GM19035 (cell line): ENCODE measurements around the gene UGGT1.

Source experiments
- ATAC-seq: cut with Tn5 transposase; IDR thresholded peaks from one replicate; pipeline ENCODE4 v1.9.1; 2021; ENCODE audit not compliant: unreplicated experiment

Gene UGGT1

DNA sequence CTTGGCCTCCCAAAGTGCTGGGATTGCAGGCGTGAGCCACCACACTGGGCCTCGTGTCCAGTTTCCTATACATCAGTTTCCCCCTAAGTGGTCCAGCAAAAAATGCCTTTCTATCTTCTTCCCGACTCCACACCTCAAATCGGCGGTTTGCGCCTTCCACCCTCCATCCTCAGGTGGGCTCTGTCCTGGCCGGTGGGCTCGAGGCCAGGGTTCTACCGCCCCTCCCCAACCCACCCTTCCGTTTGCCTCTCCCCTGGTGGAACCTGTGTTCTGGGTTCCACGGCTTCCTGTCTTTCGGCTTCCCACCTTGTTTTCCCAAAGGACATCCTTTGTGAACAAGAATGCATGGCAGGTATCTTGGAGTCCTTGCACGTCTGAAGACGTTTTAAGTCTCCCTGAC is 123.3 kb downstream of the UGGT1 start:
- no peak for ATAC-seq

DNA sequence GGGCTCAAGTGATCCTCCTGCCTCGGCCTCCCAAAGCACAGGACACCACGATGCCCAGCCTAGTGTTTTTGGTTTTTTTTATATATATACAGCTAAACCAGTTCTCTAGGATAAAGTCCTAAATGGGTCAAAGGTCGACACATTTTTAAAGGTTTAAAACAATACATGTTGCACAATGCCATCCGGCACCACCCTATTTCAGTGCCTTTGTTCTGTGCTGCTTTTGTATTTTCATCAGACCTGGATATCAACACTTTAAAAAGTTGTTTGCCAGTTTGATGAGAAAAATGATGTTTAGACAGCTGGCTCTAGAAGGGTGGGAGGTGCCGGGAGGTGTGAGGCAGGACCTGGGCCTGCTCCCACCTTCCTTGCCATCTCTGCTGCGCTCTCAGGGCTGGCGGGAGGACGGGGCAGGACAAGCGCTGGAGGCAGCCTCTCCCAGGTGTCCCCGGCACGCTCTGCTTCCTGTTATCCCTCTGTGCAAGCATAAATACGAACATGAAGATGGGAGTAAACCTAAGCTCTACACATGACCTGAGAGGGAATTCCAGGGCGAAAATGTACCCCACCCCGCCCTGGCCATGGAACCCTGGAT is 124.0 kb downstream of the UGGT1 start:
- ATAC-seq = no peak

DNA sequence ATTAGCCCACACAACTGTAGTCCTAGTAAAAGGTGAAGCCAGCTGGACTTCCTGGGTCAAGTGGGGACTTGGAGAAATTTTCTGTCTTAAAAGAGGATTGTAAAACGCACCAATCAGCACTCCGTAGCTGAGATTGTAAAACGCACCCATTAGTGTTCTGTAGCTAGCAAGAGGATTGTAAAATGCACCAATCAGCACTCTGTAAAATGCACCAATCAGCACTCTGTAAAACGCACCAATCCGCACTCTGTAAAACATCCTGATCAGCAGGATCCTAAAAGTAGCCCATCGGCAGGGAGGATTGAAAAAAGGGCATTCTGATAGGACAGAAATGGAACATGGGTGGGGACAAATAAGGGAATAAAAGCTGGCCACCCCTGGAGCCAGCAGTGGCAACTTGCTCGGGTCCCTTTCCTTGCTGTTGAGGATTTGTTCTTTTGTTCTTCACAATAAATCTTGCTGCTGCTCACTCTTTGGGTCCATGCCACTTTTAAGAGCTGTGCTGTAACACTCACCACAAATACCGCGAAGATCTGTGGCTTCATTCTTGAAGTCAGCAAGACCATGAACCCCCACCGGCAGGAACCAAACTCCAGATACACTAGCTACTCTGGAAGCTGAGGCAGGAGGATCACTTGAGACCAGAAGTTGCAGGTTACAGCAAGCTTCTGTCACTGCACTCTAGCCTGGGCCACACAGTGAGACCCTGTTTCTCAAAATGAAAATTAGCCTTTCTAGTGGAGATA is 125.1 kb downstream of the UGGT1 start:
- ATAC-seq = no peak

DNA sequence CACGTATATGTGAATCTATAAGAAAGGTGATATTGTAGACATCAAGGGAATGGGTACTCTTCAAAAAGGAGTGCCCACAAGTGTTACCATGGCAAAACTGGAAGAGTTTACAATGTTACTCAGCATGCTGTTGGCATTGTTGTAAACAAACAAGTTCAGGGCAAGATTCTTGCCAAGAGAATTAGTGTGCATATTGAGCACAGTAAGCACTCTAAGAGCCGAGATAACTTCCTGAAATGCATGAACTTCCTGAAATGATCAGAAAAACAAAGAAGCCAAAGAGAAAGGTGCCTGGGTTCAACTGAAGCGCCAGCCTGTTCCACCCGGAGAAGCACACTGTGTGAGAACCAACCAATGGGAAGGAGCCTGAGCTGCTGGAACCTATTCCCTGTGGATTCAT is 126.7 kb downstream of the UGGT1 start:
- ATAC-seq = no peak

DNA sequence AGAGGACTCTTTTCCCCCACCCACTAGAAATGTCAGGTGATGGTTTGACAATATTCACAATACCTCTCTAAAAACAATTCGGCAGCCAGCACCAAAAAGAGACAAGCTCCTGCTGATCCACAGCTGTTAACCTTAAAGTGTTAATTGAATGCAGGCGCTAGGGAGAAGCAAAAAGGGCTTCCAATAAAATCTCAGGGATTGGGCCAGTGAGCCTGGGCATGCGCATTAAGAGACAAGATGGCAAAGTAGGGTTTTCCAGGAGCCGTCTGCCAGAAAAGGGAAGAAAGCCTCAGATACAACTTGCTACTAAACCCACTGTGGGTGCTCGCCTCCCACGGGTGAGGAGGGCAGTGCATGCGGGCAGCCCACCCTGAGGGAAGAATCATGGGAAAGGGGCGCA is 128.9 kb downstream of the UGGT1 start:
- no peak for ATAC-seq

DNA sequence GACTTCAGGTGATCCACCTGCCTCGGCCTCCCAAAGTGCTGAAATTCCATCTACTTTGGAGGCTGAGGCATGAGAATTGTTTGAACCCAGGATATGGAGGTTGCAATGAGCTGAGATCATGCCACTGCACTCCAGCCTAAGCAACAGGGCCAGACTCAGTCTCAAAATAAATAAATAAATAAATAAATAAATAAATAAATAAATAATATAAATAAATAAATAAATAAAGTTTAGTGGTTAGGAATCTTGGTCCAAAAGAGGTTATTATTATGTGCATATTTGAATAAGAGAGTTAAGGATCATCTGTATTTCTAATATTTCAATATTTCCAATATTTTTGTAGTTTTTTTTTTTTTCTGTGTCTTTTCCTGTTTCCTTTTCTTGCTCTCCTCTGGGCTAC is 136.9 kb downstream of the UGGT1 start:
- no peak for ATAC-seq

DNA sequence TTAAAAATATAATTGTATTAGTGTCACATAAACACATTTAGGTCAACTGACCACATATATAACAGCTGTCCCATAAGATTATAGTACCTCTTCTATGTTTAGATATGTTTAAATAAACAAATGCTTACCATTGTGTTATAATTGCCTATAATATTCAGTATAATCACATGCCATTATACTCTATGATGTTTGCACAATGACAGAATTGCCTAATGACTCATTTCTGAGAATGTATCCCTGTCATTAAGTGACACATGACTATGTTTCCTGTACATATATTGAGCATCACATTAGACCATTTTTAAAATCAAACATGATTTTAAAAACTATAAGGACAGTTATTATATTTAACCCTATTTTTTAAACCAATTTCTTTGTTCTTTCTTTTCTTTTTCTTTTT is 137.9 kb downstream of the UGGT1 start:
- no peak for ATAC-seq

DNA sequence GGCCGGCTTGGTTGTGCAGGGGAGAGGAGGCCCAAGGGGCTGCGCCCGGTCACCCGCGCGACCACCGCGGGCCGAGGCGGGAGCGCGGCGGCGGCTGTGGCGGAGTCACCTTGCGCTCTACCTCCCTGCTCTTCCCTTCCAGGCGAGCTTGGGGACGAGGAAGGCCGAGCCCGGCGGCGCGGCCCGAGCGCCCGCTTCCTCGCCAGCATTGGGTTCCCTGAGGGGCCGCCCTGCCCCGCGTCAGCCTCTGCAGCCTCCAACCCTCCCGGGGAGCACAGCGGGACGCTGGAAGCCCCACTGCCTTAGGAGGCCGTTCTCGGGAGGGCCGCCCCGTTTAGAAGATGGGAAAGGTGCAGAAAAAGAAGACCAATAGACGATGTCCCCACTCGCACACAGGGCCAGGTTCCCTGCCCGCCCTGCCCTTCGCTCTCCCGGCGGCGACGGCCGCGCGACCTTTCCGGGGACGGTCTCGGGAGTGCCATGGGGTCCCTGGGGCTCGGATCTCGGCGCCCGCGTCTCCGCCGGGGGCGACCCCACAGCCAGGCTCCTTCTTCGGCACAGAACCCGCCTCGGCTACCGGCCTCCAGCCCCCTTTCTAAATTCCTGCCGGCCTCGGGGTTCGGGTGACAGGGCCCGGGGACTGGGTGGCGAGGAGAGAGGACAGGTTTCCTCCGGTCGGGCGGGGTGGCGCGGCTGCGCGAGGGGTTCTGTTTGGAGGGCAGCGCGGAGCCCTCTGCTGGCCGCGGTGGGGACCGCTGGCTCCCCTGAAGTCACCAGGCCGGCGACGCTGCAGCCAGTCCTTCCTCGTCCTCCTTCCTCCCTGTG is 142.2 kb downstream of the UGGT1 start:
- peak; percentile 98 for ATAC-seq

DNA sequence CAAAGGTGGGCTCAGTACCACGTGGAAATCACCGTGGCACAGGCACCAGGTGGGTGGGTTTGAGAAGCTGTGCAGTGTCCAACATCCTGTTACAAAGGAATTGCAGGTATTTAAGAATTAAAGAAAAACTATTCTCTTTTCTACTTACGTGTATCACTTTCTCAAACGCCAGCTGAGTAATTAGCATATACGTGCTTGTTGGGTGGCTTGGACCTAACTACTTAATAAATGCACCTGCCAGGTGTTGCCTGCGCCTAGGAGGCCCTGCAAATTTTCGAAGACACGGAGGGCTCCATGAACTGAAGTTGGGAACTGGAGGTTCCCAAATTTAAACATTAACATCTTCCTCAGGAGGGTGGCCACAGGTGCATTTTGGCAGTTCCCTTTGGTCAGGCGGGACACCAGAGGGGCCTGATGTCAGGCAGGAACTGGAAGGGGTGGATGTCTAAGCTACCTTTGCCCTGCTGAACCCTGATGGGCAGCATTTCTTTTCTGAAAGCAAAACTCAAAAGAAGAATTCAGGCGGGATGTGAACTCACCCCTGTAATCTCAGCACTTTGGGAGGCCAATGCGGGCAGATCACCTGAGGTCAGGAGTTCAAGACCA is 142.9 kb downstream of the UGGT1 start:
- peak; percentile 26 for ATAC-seq

DNA sequence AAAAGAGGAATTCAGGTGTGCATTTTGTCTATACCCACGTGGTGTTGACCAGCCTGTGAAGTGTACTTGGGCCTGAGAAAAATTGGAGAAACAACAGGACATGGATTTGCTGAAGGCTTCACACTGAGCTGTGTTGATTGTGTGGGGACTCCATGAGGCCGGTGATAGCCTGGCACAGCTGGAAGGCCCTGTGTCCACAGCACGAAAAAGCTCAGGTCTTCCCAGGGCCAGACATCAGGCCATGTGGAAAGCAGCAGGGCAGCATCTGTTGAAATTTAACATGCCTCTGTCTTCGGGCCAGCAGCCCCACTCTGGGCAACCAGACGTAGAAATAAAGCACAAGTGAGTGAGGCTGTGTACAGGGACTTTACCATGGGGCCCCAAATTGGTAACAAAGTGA is 143.6 kb downstream of the UGGT1 start:
- no peak for ATAC-seq

DNA sequence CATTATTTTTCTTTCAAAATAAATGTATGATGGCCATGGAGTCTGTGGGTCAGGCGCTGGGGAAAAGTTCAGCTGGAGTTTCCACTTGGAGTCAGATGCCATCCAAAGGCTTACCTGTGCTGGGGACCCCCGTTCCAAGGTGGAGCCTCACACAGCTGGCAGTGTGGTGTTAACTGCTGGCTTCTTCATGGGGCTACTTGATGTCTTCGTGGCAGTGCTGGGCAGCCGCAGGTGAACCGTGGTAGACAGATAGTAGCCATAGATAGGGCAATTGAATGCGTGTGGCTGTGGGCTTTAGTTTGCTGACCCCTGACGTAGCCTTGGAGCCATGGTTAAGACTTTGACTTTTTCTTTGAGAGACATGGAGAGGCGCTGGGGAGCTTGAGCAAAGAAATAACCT is 144.6 kb downstream of the UGGT1 start:
- ATAC-seq = no peak

DNA sequence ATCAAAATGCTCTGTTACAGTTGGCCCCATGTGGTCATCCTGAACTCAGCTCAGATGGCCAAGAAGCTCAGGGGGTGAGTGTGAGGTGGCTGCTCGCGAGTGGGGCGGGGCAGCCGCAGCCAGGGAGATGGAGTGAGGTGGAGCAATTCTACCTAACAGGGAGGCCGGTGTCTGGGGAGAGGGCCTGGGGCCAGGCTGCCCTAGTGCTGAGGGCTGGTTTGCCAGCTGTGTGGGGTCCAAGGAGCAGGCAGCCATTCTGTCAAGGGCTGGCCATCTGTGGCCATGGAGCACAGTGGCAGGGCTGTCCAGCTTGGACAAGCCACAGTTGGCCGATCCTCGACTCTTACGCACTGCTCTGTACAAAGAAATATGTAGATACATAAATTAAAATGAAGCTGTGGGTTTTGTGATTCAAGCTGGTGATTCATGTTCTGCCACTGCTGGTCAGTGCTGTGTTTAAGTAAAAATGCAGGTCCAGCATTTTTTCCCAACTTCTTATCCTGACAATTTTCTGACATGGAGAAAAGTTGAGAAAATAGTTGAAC is 145.6 kb downstream of the UGGT1 start:
- ATAC-seq = no peak

DNA sequence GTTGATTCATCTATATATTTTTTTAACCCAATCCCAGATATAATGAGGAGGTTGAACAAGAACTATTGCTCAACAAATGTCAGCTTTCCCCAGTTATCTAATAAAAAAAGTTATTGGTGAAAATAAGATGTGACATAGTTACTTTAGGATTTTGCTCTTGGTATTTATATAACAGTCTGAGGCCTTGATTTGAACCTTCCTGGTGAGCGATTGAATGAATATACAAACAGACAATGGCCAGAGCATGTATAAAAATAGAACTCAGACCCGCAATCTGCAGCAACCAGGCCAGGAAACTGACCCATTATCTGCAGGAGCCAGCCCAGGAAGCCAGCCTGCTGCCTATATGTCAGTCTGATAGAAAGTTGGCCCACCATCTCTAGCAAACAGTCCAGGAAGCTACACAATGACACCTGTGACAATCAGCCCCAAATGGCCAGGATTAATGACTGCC is 146.1 kb downstream of the UGGT1 start:
- no peak for ATAC-seq

DNA sequence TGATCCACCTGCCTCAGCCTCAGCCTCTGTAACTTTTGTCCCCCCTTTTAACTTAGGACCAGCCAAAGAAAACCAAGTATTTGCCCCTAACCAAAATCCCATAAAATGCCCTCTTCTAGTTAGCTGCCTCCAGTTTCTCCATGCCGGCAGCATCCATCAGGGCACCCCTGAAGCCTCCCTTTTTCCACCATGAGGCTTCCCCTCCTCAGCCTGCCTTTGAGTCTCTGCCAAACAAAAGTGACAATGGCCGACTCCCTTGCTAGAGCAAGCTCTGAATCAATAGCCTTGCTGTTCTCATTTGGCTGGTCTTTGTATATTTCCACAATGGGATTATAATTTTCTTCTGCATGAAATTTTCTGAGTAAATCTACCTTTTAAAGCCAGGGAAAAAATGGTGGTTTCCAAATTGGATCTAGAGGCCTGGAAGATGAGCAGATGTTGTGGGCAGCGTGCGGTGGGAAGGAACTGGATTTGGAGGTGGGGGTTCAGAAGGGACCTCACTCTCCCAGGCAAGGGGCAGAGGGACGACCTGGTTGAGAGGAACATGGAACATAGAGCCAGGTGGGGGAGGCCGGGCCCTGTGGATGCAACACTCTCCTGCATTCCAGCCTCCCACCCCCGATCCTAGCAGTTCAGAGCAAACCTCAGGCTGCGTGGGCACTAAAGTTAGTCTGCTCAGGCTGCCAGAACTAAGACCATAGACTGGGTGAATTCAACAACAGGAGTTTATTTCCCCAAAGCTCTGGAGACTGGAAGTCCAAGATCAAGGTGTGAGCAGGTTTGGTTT is 147.1 kb downstream of the UGGT1 start:
- ATAC-seq = no peak

DNA sequence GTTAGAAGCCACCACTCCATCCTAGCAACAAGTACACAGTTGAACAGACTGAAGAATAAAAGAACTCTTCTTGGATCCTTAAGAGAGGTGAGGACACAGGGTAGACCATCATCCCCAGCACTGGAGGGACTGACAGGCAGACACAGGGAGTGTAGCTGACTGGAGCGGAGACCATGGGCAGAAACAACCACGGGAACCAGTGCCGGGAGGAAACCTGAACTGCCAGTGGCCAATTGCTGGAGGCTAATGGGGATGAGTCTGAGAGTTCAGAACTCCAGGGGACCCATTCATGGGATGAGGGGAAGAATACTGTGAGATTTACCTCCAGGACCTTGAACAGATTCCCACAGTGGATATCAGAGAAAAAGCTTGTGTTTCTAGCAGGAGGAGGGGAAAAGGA is 150.9 kb downstream of the UGGT1 start:
- no peak for ATAC-seq
